ENCODE measurements around the gene CDC42BPB.
"Not testable (repeated sequence)": the region's sequence is repeated elsewhere in the genome, so short reads cannot be mapped to it uniquely, and the experiment has no call there.

The CDC42BPB gene

GRCh38 chr14:102898776-102899515 lies 158.4 kb downstream of the CDC42BPB start:
- TF ChIP-seq CTCF (conservative IDR thresholded peaks at IDR 0.05) = no peak
- H3K27ac ChIP-seq = no peak overlapping the region

- TF ChIP-seq CTCF (conservative IDR thresholded peaks at IDR 0.05) = no peak
- no peak overlapping the region for H3K27ac ChIP-seq
Measured at GRCh38 chr14:102898298-102898697, 159.1 kb downstream of the CDC42BPB start.

- no peak overlapping the region for H3K27ac ChIP-seq
- TF ChIP-seq CTCF (conservative IDR thresholded peaks at IDR 0.05) = no peak
Measured at GRCh38 chr14:102897299-102898027, 159.9 kb downstream of the CDC42BPB start.

- H3K27ac ChIP-seq = not testable (repeated sequence)
Measured at GRCh38 chr14:102896735-102897134, 160.6 kb downstream of the CDC42BPB start.

- H3K27ac ChIP-seq = no peak overlapping the region
- no peak for TF ChIP-seq CTCF (conservative IDR thresholded peaks at IDR 0.05)
Measured at GRCh38 chr14:102893452-102893851, 163.9 kb downstream of the CDC42BPB start.

GRCh38 chr14:102892651-102893050 lies 164.7 kb downstream of the CDC42BPB start:
- no peak overlapping the region; the same call in 1 of the 2 replicates for H3K27ac ChIP-seq
- no peak for TF ChIP-seq CTCF (conservative IDR thresholded peaks at IDR 0.05)

GRCh38 chr14:102891556-102891955 lies 165.8 kb downstream of the CDC42BPB start:
- peak overlapping the region; percentile 34 for H3K27ac ChIP-seq
- TF ChIP-seq CTCF (conservative IDR thresholded peaks at IDR 0.05) = no peak

- TF ChIP-seq CTCF (conservative IDR thresholded peaks at IDR 0.05) = no peak
- peak overlapping the region; percentile 34 for H3K27ac ChIP-seq
Measured at GRCh38 chr14:102891111-102891510, 166.2 kb downstream of the CDC42BPB start.
